ENCODE data around the gene CFAP61. TPM values are rescaled to one million over a fixed set of nuclear protein-coding genes. Genes with fewer than 3 reads are reported as not detected.
A peak's percentile ranks its signal among the peaks of the same experiment; 100 is the strongest.

Gene CFAP61
- total RNA-seq, 1 donor: not detected

DNA sequence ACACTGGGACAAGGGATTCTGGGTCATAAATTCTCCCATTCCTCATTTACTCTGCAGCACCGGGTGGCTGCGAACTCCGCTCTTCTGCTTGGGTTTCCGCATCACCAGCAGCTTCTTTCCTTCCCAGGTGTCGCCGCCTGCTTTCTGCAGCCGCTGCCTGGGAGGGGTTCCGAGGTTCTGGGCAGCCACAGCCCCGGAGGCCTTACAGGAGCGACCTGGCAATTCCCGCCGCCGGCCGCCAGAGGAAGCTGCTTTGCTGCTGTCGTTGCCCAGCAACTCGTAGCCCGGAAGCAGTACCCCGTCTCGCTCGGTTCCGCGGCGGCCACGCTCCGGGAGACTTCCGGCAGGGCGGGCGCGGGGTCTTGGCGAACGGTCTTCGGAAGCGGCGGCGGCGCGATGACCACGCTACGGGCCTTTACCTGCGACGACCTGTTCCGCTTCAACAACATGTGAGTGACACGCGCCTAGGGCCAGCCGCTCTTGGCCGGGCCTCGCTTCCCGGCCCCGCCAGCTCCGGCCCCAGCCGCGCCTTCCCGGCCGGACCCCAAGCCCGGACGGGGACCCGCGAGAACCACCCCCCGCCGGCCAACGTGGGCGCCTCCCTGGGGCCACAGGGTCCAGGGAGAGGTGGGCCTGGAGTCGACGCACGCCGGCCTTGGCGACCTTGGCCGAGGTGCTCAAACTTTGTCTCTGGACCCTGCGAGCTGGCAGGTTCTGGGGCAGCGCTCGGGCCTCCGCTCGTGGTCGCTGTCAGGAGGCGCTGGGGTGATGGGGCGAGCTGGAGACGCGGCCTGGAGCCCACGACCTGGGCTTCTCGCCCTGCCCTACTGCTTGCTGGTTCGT is 35.1 kb upstream of the CFAP61 start, which contains the start of gene NAA20:
Gene NAA20, plus strand, starts transcription at position 362 of the 843 bp plus-strand sequence. Its CDS starts 35 bp downstream, at position 397.
- Histone ChIP-seq H3K36me3 (ENCODE audit: insufficient read depth, low read length) (peaks cover 5% of the 10 kb centered on the region), H3K4me3 (ENCODE audit: insufficient read depth, low read length) (peak within 1 kb of the TSS; percentile 93), H3K27me3 (ENCODE audit: insufficient read depth, low read length) (no peaks in the 10 kb centered on the region), H3K4me2 (ENCODE audit: insufficient read depth, low read length) (peak within 1 kb of the TSS; percentile 99), H3K27ac (ENCODE audit: low read depth, low read length) (peak within 1 kb of the TSS; percentile 75), H2AFZ (ENCODE audit: low read length) (peak within 1 kb of the TSS; percentile 92), H3K9me3 (ENCODE audit: low read depth, low read length) (no peaks in the 10 kb centered on the region), H3K4me1 (ENCODE audit: insufficient read depth, low read length) (peaks cover 7% of the 10 kb centered on the region), H3K79me2 (ENCODE audit: insufficient read depth, low read length) (peaks cover 51% of the 10 kb centered on the region), H4K20me1 (ENCODE audit: insufficient read depth, low read length) (peaks cover 11% of the 10 kb centered on the region)
- peak; percentile 98 for DNase-seq (ENCODE audit: insufficient read length, low spot score, missing footprints)
- TF ChIP-seq, protein P1, sequence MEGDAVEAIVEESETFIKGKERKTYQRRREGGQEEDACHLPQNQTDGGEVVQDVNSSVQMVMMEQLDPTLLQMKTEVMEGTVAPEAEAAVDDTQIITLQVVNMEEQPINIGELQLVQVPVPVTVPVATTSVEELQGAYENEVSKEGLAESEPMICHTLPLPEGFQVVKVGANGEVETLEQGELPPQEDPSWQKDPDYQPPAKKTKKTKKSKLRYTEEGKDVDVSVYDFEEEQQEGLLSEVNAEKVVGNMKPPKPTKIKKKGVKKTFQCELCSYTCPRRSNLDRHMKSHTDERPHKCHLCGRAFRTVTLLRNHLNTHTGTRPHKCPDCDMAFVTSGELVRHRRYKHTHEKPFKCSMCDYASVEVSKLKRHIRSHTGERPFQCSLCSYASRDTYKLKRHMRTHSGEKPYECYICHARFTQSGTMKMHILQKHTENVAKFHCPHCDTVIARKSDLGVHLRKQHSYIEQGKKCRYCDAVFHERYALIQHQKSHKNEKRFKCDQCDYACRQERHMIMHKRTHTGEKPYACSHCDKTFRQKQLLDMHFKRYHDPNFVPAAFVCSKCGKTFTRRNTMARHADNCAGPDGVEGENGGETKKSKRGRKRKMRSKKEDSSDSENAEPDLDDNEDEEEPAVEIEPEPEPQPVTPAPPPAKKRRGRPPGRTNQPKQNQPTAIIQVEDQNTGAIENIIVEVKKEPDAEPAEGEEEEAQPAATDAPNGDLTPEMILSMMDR (IDR thresholded peaks at IDR 0.05; ENCODE audit: extremely low read depth, low read depth, low read length): peak; percentile 54

- H3K79me2 ChIP-seq (ENCODE audit: insufficient read depth, low read length): peaks cover 57% of the 10 kb centered on the region
- peaks cover 11% of the 10 kb centered on the region for H4K20me1 ChIP-seq (ENCODE audit: insufficient read depth, low read length)
- H3K9me3 ChIP-seq (ENCODE audit: low read depth, low read length): no peaks in the 10 kb centered on the region
- no peak for DNase-seq (ENCODE audit: insufficient read length, low spot score, missing footprints)
- H3K27ac ChIP-seq (ENCODE audit: low read depth, low read length): peak overlapping the region; percentile 75
- H3K27me3 ChIP-seq (ENCODE audit: insufficient read depth, low read length): no peaks in the 10 kb centered on the region
- peak overlapping the region; percentile 93 for H3K4me3 ChIP-seq (ENCODE audit: insufficient read depth, low read length)
- peaks cover 5% of the 10 kb centered on the region for H3K36me3 ChIP-seq (ENCODE audit: insufficient read depth, low read length)
- peak overlapping the region; percentile 99 for H3K4me2 ChIP-seq (ENCODE audit: insufficient read depth, low read length)
- TF ChIP-seq, protein P1 (IDR thresholded peaks at IDR 0.05; ENCODE audit: extremely low read depth, low read depth, low read length): no peak
- peak overlapping the region; percentile 79 for H2AFZ ChIP-seq (ENCODE audit: low read length)
- peaks cover 7% of the 10 kb centered on the region for H3K4me1 ChIP-seq (ENCODE audit: insufficient read depth, low read length)
Measured at GRCh38 chr20:20017844-20018185, 34.5 kb upstream of the CFAP61 start.

GRCh38 chr20:20018366-20018765 is 34.0 kb upstream of the CFAP61 start:
- peaks cover 5% of the 10 kb centered on the region for H3K36me3 ChIP-seq (ENCODE audit: insufficient read depth, low read length)
- H3K9me3 ChIP-seq (ENCODE audit: low read depth, low read length): no peaks in the 10 kb centered on the region
- H2AFZ ChIP-seq (ENCODE audit: low read length): no peak overlapping the region
- peaks cover 63% of the 10 kb centered on the region for H3K79me2 ChIP-seq (ENCODE audit: insufficient read depth, low read length)
- H3K4me1 ChIP-seq (ENCODE audit: insufficient read depth, low read length): peaks cover 7% of the 10 kb centered on the region
- no peak for DNase-seq (ENCODE audit: insufficient read length, low spot score, missing footprints)
- peak overlapping the region; percentile 93 for H3K4me3 ChIP-seq (ENCODE audit: insufficient read depth, low read length)
- no peak overlapping the region for H3K27ac ChIP-seq (ENCODE audit: low read depth, low read length)
- TF ChIP-seq, protein P1 (IDR thresholded peaks at IDR 0.05; ENCODE audit: extremely low read depth, low read depth, low read length): no peak
- H3K27me3 ChIP-seq (ENCODE audit: insufficient read depth, low read length): no peaks in the 10 kb centered on the region
- peak overlapping the region; percentile 99 for H3K4me2 ChIP-seq (ENCODE audit: insufficient read depth, low read length)
- H4K20me1 ChIP-seq (ENCODE audit: insufficient read depth, low read length): peaks cover 11% of the 10 kb centered on the region

DNA sequence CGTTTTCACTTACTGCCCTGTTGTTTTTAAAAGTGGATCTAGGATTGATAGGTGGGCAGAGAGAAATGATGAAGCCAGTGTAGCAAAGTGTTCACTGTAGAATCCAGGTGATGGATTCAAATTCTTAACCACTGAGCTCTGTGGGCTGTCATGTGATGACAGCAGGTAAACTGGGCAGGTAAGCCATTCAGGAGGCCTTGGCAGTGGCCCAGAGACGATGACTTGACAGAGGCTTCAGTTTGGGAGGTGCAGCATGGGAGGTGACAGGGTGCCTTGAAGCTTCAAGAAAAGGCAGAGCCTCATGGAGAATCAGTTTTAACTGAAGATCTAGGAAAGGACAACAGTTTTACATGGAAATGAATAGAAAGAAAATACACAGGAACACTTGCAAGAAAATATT is 33.2 kb upstream of the CFAP61 start:
- H3K4me3 ChIP-seq (ENCODE audit: insufficient read depth, low read length): no peak overlapping the region
- peak overlapping the region; percentile 32 for H3K4me2 ChIP-seq (ENCODE audit: insufficient read depth, low read length)
- peaks cover 7% of the 10 kb centered on the region for H3K4me1 ChIP-seq (ENCODE audit: insufficient read depth, low read length)
- no peaks in the 10 kb centered on the region for H3K9me3 ChIP-seq (ENCODE audit: low read depth, low read length)
- no peak overlapping the region for H3K27ac ChIP-seq (ENCODE audit: low read depth, low read length)
- H4K20me1 ChIP-seq (ENCODE audit: insufficient read depth, low read length): peaks cover 11% of the 10 kb centered on the region
- peaks cover 70% of the 10 kb centered on the region for H3K79me2 ChIP-seq (ENCODE audit: insufficient read depth, low read length)
- no peak overlapping the region for H2AFZ ChIP-seq (ENCODE audit: low read length)
- peak; percentile 71 for DNase-seq (ENCODE audit: insufficient read length, low spot score, missing footprints)
- H3K27me3 ChIP-seq (ENCODE audit: insufficient read depth, low read length): no peaks in the 10 kb centered on the region
- H3K36me3 ChIP-seq (ENCODE audit: insufficient read depth, low read length): peaks cover 5% of the 10 kb centered on the region
- TF ChIP-seq, protein P1 (IDR thresholded peaks at IDR 0.05; ENCODE audit: extremely low read depth, low read depth, low read length): no peak

Data from osteoblast (primary cell).